ENCODE measurements around the gene UBA52.

UBA52 gene

GRCh38 chr19:18532168-18532890 lies 39.3 kb upstream of the UBA52 start:
- no peak overlapping the region for H3K27ac ChIP-seq (ENCODE audit: low read depth, low read length)
- no peaks in the 10 kb centered on the region for H3K9me2 ChIP-seq (replicated peaks; ENCODE audit: control insufficient read depth, low read length)
- no peak for TF ChIP-seq CTCF (IDR thresholded peaks at IDR 0.05; ENCODE audit: low read depth, low read length, poor library complexity, severe bottlenecking)
- no peak for TF ChIP-seq EZH2phosphoT487 (IDR thresholded peaks at IDR 0.05; ENCODE audit: borderline replicate concordance, low read length)

GRCh38 chr19:18533058-18533457 lies 38.6 kb upstream of the UBA52 start:
- H3K27ac ChIP-seq (ENCODE audit: low read depth, low read length) = no peak overlapping the region
- no peaks in the 10 kb centered on the region for H3K4me1 ChIP-seq (ENCODE audit: control insufficient read depth, low read length)
- H4K20me1 ChIP-seq (ENCODE audit: control insufficient read depth, insufficient read depth, low read depth, low read length) = 0 out of 2 replicates have a peak, but pooled peaks cover 3% of the 10 kb centered on the region
- H3F3A ChIP-seq (ENCODE audit: control insufficient read depth, insufficient read depth) = no peaks in the 10 kb centered on the region
- no peaks in the 10 kb centered on the region for H3K79me2 ChIP-seq (ENCODE audit: control insufficient read depth, low read length)
- no peaks in the 10 kb centered on the region for H3K9me3 ChIP-seq (ENCODE audit: control insufficient read depth, insufficient read depth, low read length)
- H3K9me2 ChIP-seq (replicated peaks; ENCODE audit: control insufficient read depth, low read length) = no peaks in the 10 kb centered on the region
- no peak overlapping the region for H3K4me3 ChIP-seq (ENCODE audit: low read length)
- no peak overlapping the region for H3K4me2 ChIP-seq (ENCODE audit: low read length)
- no peaks in the 10 kb centered on the region for H3K27me3 ChIP-seq (ENCODE audit: control insufficient read depth, low read length)
- peaks cover 14% of the 10 kb centered on the region for H3K36me3 ChIP-seq (ENCODE audit: control insufficient read depth, low read length)
- TF ChIP-seq EZH2phosphoT487 (IDR thresholded peaks at IDR 0.05; ENCODE audit: borderline replicate concordance, low read length) (no peak), CTCF (IDR thresholded peaks at IDR 0.05; ENCODE audit: low read depth, low read length, poor library complexity, severe bottlenecking) (no peak)

More at GRCh38 chr19:18532168-18532890, 39.3 kb upstream of the UBA52 start:
- Histone ChIP-seq H3K4me3 (ENCODE audit: low read length) (no peak overlapping the region), H3K79me2 (ENCODE audit: control insufficient read depth, low read length) (no peaks in the 10 kb centered on the region), H3K4me2 (ENCODE audit: low read length) (no peak overlapping the region), H3K4me1 (ENCODE audit: control insufficient read depth, low read length) (no peaks in the 10 kb centered on the region), H3K36me3 (ENCODE audit: control insufficient read depth, low read length) (peaks cover 11% of the 10 kb centered on the region), H3K27me3 (ENCODE audit: control insufficient read depth, low read length) (no peaks in the 10 kb centered on the region), H3K9me3 (ENCODE audit: control insufficient read depth, insufficient read depth, low read length) (no peaks in the 10 kb centered on the region), H4K20me1 (ENCODE audit: control insufficient read depth, insufficient read depth, low read depth, low read length) (0 out of 2 replicates have a peak, but pooled peaks cover 3% of the 10 kb centered on the region), H3F3A (ENCODE audit: control insufficient read depth, insufficient read depth) (no peaks in the 10 kb centered on the region)

DNA sequence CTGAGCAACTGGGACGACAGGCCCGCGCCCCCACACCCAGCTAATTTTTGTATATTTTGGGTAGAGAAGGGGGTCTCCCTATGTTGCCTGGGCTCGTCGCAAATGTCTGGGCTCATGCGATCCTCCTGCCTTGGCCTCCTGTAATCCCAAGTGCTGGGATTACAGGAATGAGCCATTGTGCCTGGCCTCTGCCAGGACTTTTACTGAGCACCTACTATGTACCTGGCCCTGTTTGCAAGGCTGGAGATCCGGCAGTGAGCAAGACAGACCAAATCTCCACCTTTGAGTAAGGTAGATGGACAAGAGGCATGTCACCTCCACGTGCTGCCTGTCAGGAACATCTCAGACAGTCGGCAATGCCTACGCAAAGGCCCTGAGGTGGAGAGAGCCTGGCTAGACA lies 35.2 kb upstream of the UBA52 start:
- Histone ChIP-seq H3K27ac (ENCODE audit: low read depth, low read length) (no peak overlapping the region), H3K36me3 (ENCODE audit: control insufficient read depth, low read length) (peaks cover 32% of the 10 kb centered on the region), H3K4me3 (ENCODE audit: low read length) (no peak overlapping the region), H3K9me2 (replicated peaks; ENCODE audit: control insufficient read depth, low read length) (no peaks in the 10 kb centered on the region), H3K79me2 (ENCODE audit: control insufficient read depth, low read length) (no peaks in the 10 kb centered on the region; the same call in 1 of the 2 replicates), H3K27me3 (ENCODE audit: control insufficient read depth, low read length) (no peaks in the 10 kb centered on the region), H3K4me1 (ENCODE audit: control insufficient read depth, low read length) (no peaks in the 10 kb centered on the region), H3F3A (ENCODE audit: control insufficient read depth, insufficient read depth) (no peaks in the 10 kb centered on the region), H3K9me3 (ENCODE audit: control insufficient read depth, insufficient read depth, low read length) (no peaks in the 10 kb centered on the region), H4K20me1 (ENCODE audit: control insufficient read depth, insufficient read depth, low read depth, low read length) (0 out of 2 replicates have a peak, but pooled peaks cover 3% of the 10 kb centered on the region), H3K4me2 (ENCODE audit: low read length) (no peak overlapping the region)
- TF ChIP-seq CTCF (IDR thresholded peaks at IDR 0.05; ENCODE audit: low read depth, low read length, poor library complexity, severe bottlenecking) (no peak), EZH2phosphoT487 (IDR thresholded peaks at IDR 0.05; ENCODE audit: borderline replicate concordance, low read length) (no peak)
